ENCODE results near the gene SALL4.

DNA sequence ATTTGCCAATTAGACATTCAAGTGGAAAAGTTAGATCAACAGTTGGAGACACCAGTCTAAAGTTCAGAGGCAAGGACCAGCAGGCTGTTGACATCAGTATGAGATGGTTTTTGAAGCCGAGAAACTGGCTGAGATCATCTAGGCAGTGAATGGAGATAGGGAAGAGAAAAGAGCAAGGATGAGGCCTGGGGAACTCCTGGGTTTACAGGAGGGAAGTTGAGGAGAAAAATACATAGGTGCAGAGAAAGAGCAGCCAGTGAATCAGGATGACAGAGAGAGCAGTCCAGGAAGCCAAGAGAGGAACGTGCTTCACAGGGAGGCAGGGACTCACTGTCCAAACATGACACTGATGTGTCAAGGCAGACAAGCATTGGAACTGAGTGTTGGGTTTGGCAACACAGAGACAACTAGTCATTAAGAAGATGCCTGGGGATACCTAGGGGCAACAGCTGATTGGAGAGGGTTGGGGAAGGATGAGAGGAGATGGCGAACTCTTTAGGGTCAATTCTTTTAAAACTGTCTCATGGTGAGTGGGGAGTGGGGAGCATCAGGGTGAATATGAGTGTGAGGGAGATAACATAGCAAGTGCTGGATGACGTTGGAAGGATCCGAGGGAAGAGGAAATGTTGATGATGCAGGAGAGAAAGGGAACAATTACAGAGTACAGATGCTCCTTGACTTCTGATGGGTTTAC, 13.2 kb upstream of the SALL4 start:
- TF ChIP-seq GABPA (IDR thresholded peaks at IDR 0.05; ENCODE audit: borderline replicate concordance, insufficient read depth, low read length) (no peak), EP300 (IDR thresholded peaks at IDR 0.05; ENCODE audit: borderline replicate concordance in 1 of 2, low read depth in 2 of 2, low read length in 2 of 2) (no peak), SP1 (IDR thresholded peaks at IDR 0.05; ENCODE audit: low read depth, low read length) (no peak), USF2 (IDR thresholded peaks at IDR 0.05; ENCODE audit: low read length) (no peak), POLR2AphosphoS5 (IDR thresholded peaks at IDR 0.05; ENCODE audit: low read depth, low read length) (no peak), CEBPB (IDR thresholded peaks at IDR 0.05; ENCODE audit: low read depth, low read length) (no peak), KDM5A (IDR thresholded peaks at IDR 0.05; ENCODE audit: low read length) (no peak), ZNF274 (IDR thresholded peaks at IDR 0.05; ENCODE audit: borderline replicate concordance, extremely low read depth, low read length) (no peak), TAF1 (IDR thresholded peaks at IDR 0.05; ENCODE audit: low read depth, low read length) (no peak)
- TF ChIP-seq, protein P1, sequence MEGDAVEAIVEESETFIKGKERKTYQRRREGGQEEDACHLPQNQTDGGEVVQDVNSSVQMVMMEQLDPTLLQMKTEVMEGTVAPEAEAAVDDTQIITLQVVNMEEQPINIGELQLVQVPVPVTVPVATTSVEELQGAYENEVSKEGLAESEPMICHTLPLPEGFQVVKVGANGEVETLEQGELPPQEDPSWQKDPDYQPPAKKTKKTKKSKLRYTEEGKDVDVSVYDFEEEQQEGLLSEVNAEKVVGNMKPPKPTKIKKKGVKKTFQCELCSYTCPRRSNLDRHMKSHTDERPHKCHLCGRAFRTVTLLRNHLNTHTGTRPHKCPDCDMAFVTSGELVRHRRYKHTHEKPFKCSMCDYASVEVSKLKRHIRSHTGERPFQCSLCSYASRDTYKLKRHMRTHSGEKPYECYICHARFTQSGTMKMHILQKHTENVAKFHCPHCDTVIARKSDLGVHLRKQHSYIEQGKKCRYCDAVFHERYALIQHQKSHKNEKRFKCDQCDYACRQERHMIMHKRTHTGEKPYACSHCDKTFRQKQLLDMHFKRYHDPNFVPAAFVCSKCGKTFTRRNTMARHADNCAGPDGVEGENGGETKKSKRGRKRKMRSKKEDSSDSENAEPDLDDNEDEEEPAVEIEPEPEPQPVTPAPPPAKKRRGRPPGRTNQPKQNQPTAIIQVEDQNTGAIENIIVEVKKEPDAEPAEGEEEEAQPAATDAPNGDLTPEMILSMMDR (IDR thresholded peaks at IDR 0.05; ENCODE audit: control extremely low read depth in 1 of 3, insufficient read depth in 1 of 3, low read depth in 1 of 3, low read length in 3 of 3) = no peak
- TF ChIP-seq, protein P2, sequence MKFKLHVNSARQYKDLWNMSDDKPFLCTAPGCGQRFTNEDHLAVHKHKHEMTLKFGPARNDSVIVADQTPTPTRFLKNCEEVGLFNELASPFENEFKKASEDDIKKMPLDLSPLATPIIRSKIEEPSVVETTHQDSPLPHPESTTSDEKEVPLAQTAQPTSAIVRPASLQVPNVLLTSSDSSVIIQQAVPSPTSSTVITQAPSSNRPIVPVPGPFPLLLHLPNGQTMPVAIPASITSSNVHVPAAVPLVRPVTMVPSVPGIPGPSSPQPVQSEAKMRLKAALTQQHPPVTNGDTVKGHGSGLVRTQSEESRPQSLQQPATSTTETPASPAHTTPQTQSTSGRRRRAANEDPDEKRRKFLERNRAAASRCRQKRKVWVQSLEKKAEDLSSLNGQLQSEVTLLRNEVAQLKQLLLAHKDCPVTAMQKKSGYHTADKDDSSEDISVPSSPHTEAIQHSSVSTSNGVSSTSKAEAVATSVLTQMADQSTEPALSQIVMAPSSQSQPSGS (IDR thresholded peaks at IDR 0.05; ENCODE audit: low read length) = no peak
